IMR-90 (cell line): ENCODE data around the gene CYP4X1. TPM values are rescaled to one million over a fixed set of nuclear protein-coding genes. Genes with fewer than 3 reads are reported as not detected.
"Not testable (repeated sequence)": the region's sequence is repeated elsewhere in the genome, so short reads cannot be mapped to it uniquely, and the experiment has no call there.

Experiments
- ATAC-seq: fragments of 200-7000 bp; cut with Tn5 transposase; 2 replicates; pipeline ENCODE4 v1.9.1; 2020; ENCODE audit warnings: low read depth, mild to moderate bottlenecking, moderate library complexity
- BruUV-seq: library from RNA; stranded (reverse); fragments of 400-500 nt; replicated peaks from 2 replicates; lab custom pipeline; 2021; lab: Mats Ljungman, UMichigan
- CTCF ChIA-PET: fragments of 300-600 bp; formaldehyde crosslinking; extraction: SDS; loops from one replicate; lab custom pipeline; 2021; ENCODE audit warnings: antibody characterized with exemption; lab: Yijun Ruan, JAX
- POLR2A ChIA-PET: fragments of 300-600 bp; sonication (Branson Sonifier 250); formaldehyde crosslinking; loops from one replicate; lab custom pipeline; 2022; ENCODE audit warnings: antibody characterized with exemption; ENCODE audit not compliant: unreplicated experiment; lab: Charles Lee
- DNase-seq: peaks from one replicate; pipeline ENCODE4 v3.0.0; 2013
- H2AFZ ChIP-seq: replicated peaks from 2 replicates; pipeline ENCODE3; 2013; ENCODE audit warnings: low read length, mild to moderate bottlenecking; ENCODE audit not compliant: poor library complexity
- H2AK5ac ChIP-seq: 2 replicates; pipeline ENCODE4 v1.6.1; 2013; ENCODE audit warnings: low read depth, low read length, inconsistent platforms
- H2AK9ac ChIP-seq: replicated peaks from 2 replicates; pipeline ENCODE3; 2013; ENCODE audit warnings: mild to moderate bottlenecking, low read depth, low read length, moderate library complexity; ENCODE audit not compliant: poor library complexity
- H2BK120ac ChIP-seq: 2 replicates; pipeline ENCODE4 v1.6.1; 2013; ENCODE audit warnings: low read depth, low read length, inconsistent platforms
- H2BK15ac ChIP-seq: 3 replicates; pipeline ENCODE4 v1.6.1; 2013; ENCODE audit warnings: low read depth, low read length, inconsistent platforms
- H2BK20ac ChIP-seq: 2 replicates; pipeline ENCODE4 v1.6.1; 2013; ENCODE audit warnings: low read depth, mild to moderate bottlenecking, inconsistent platforms, low read length, moderate library complexity
- H2BK5ac ChIP-seq: 2 replicates; pipeline ENCODE4 v1.6.1; 2013; ENCODE audit warnings: mild to moderate bottlenecking, low read depth, low read length, inconsistent platforms; ENCODE audit not compliant: poor library complexity, severe bottlenecking
- H3K14ac ChIP-seq: replicated peaks from 2 replicates; pipeline ENCODE4 v1.6.1; 2013; ENCODE audit warnings: low read depth, low read length, inconsistent platforms
- H3K18ac ChIP-seq: 2 replicates; pipeline ENCODE4 v1.6.1; 2013; ENCODE audit warnings: low read depth, low read length, control low read depth
- H3K23ac ChIP-seq: 2 replicates; pipeline ENCODE4 v1.6.1; 2013; ENCODE audit warnings: low read depth, low read length, inconsistent platforms
- H3K27ac ChIP-seq: 2 replicates; pipeline ENCODE4 v1.5.1; 2013; ENCODE audit warnings: mild to moderate bottlenecking, control low read depth, low read length; ENCODE audit not compliant: insufficient read depth
- H3K27me3 ChIP-seq: 2 replicates; pipeline ENCODE4 v1.6.1; 2013; ENCODE audit warnings: low read length; ENCODE audit not compliant: control insufficient read depth, insufficient read depth
- H3K36me3 ChIP-seq: 2 replicates; pipeline ENCODE4 v1.6.1; 2013; ENCODE audit warnings: low read length, mixed read lengths; ENCODE audit not compliant: control insufficient read depth, insufficient read depth
- H3K4ac ChIP-seq: 2 replicates; pipeline ENCODE4 v1.6.1; 2013; ENCODE audit warnings: low read depth, low read length, inconsistent platforms
- H3K4me1 ChIP-seq: 2 replicates; pipeline ENCODE4 v1.6.1; 2013; ENCODE audit warnings: low read length, mixed read lengths; ENCODE audit not compliant: control insufficient read depth, insufficient read depth
- H3K4me2 ChIP-seq: 2 replicates; pipeline ENCODE4 v1.6.1; 2013; ENCODE audit warnings: low read depth, mild to moderate bottlenecking, control low read depth, low read length, moderate library complexity
- H3K4me3 ChIP-seq: 2 replicates; pipeline ENCODE4 v1.5.1; 2013; ENCODE audit warnings: low read depth, mild to moderate bottlenecking, control low read depth, low read length, moderate library complexity; ENCODE audit not compliant: insufficient read depth
- H3K56ac ChIP-seq: 2 replicates; pipeline ENCODE4 v1.6.1; 2013; ENCODE audit warnings: low read length, inconsistent platforms; ENCODE audit not compliant: insufficient read depth; ENCODE audit errors: extremely low read depth
- H3K79me1 ChIP-seq, 2 experiments: 2 replicates each; pipeline ENCODE4 v1.6.1; 2013; ENCODE audit warnings: low read length in 2 of 2, inconsistent platforms in 1 of 2, low read depth in 1 of 2
- H3K9ac ChIP-seq: 2 replicates; pipeline ENCODE4 v1.6.1; 2013; ENCODE audit warnings: low read depth, low read length, control low read depth
- H3K9me1 ChIP-seq: 2 replicates; pipeline ENCODE4 v1.6.1; 2013; ENCODE audit warnings: low read length, inconsistent platforms; ENCODE audit not compliant: insufficient read depth
- H3K9me3 ChIP-seq: 2 replicates; pipeline ENCODE4 v1.6.1; 2013; ENCODE audit warnings: low read length; ENCODE audit not compliant: control insufficient read depth, insufficient read depth
- H4K20me1 ChIP-seq: 2 replicates; pipeline ENCODE4 v1.6.1; 2013; ENCODE audit warnings: low read length, inconsistent platforms; ENCODE audit not compliant: insufficient read depth
- H4K5ac ChIP-seq: 2 replicates; pipeline ENCODE4 v1.6.1; 2013; ENCODE audit warnings: mild to moderate bottlenecking, low read depth, low read length, control low read depth
- H4K8ac ChIP-seq, 2 experiments: 2 replicates each; pipeline ENCODE4 v1.6.1; 2013; ENCODE audit warnings: low read depth in 2 of 2, low read length in 2 of 2, control low read depth in 1 of 2, inconsistent platforms in 1 of 2
- H4K91ac ChIP-seq: 2 replicates; pipeline ENCODE4 v1.6.1; 2013; ENCODE audit warnings: low read depth, low read length, inconsistent platforms; ENCODE audit not compliant: insufficient read depth
- WGBS, 2 experiments: methylation state at CpG; one replicate each; pipeline versions ENCODE4 v1.1.5 to v1.1.7; 2013; ENCODE audit warnings: missing lambda C conversion rate in 2 of 2; ENCODE audit not compliant: insufficient read length in 1 of 2; ENCODE audit errors: extremely low coverage in 2 of 2; 5-methylcytosine and 5-hydroxymethylcytosine counted together
- dilution Hi-C: fragments of 300-500 bp; cut with HindIII; formaldehyde crosslinking; loops from one replicate; pipeline ENCODE4 v1.14.3; 2018; ENCODE audit warnings: low sequenced_read_pairs; ENCODE audit not compliant: unreplicated experiment
- in situ Hi-C: fragments of 300-500 bp; cut with MboI; formaldehyde crosslinking; loops from 3 replicates; pipeline ENCODE4 v1.14.3; 2019; ENCODE audit warnings: low sequenced_read_pairs, inconsistent platforms, mixed read lengths
- intact Hi-C: fragments of 100-400 bp; cut with micrococcal nuclease; formaldehyde crosslinking; loops from 2 replicates; pipeline ENCODE4 v1.10.0; 2022
- microRNA-seq, 2 experiments: library from miRNA; stranded (forward) in 1 of 2; unstranded in 1 of 2; fragments of 10-50 nt in 1 of 2; fragments of <30 nt in 1 of 2; gene quantifications in 1 of 2; microRNA quantifications in 1 of 2; one replicate each; pipeline versions ENCODE3 to v1.1.0; 2013 to 2020; ENCODE audit not compliant: insufficient read depth in 1 of 2, insufficient read length in 1 of 2, unreplicated experiment in 1 of 2
- polyA plus RNA-seq, 3 experiments: library from polyadenylated mRNA; depleted of rRNA; stranded (reverse); fragments of >200 nt; gene quantifications; 2 replicates each; pipeline ENCODE4 v1.2.3, GENCODE V29; 2012; ENCODE audit warnings: low replicate concordance in 1 of 3
- small RNA-seq, 5 experiments: library from RNA; depleted of rRNA; stranded (forward); fragments of <200 nt; gene quantifications; one replicate each; pipeline ENCODE3, GENCODE V24; 2012
- total RNA-seq: library from RNA; depleted of rRNA; stranded (reverse); fragments of >200 nt; gene quantifications from 2 replicates; pipeline ENCODE4 v1.2.3, GENCODE V29; 2012; rRNA removed
- TF ChIP-seq, protein P1 (sequence below): conservative IDR thresholded peaks from 2 replicates; pipeline ENCODE4 v1.5.1; 2012; ENCODE audit warnings: mild to moderate bottlenecking, low read depth, low read length, improper control_type of control experiment

Gene CYP4X1
- total and polyA plus RNA-seq, 2 of the 4 experiments (the other 2 are of a cell fraction), result not detected

DNA sequence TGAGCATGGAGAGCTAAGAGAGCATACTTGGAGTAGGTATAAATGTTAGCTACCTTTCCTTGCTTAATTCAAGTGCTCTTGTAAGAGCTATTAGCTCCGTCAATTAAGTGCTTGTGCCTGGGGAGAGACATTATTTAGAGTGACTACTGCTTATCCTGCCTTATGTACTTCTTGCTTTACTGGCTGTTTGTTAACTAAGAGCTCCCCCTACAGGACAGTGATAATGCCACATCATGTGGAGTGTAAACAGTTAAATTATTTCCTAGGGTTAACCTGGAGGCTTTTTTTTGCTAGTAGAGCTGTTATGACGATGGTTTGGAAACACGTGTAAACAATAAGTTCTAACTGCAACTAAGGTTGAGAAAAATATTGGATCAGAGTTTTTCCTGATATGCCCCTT lies 68.0 kb downstream of the CYP4X1 start:
- H3K23ac ChIP-seq, H4K5ac ChIP-seq, H3K56ac ChIP-seq, ATAC-seq, H3K9me3 ChIP-seq, H3K18ac ChIP-seq, intact Hi-C loops, H2AK5ac ChIP-seq, H2BK15ac ChIP-seq, POLR2A ChIA-PET, H3K4me1 ChIP-seq, H3K4me2 ChIP-seq, H2BK120ac ChIP-seq, H3K27ac ChIP-seq, H3K4me3 ChIP-seq, H4K91ac ChIP-seq, BruUV-seq, in situ Hi-C loops, H2AK9ac ChIP-seq, DNase-seq, H2AFZ ChIP-seq, H4K20me1 ChIP-seq, H4K8ac ChIP-seq, H2BK20ac ChIP-seq, dilution Hi-C loops, H3K27me3 ChIP-seq, H2BK5ac ChIP-seq, H3K79me1 ChIP-seq, H3K9ac ChIP-seq, H3K36me3 ChIP-seq, H3K4ac ChIP-seq, H3K9me1 ChIP-seq, H3K14ac ChIP-seq, CTCF ChIA-PET: not testable (repeated sequence)
- TF ChIP-seq, protein P1, sequence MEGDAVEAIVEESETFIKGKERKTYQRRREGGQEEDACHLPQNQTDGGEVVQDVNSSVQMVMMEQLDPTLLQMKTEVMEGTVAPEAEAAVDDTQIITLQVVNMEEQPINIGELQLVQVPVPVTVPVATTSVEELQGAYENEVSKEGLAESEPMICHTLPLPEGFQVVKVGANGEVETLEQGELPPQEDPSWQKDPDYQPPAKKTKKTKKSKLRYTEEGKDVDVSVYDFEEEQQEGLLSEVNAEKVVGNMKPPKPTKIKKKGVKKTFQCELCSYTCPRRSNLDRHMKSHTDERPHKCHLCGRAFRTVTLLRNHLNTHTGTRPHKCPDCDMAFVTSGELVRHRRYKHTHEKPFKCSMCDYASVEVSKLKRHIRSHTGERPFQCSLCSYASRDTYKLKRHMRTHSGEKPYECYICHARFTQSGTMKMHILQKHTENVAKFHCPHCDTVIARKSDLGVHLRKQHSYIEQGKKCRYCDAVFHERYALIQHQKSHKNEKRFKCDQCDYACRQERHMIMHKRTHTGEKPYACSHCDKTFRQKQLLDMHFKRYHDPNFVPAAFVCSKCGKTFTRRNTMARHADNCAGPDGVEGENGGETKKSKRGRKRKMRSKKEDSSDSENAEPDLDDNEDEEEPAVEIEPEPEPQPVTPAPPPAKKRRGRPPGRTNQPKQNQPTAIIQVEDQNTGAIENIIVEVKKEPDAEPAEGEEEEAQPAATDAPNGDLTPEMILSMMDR, result peak; percentile 18; the same call in 1 of the 2 replicates
- WGBS, 2 experiments, result no CpG with 5 or more reads among the region's 3 CpGs

Small RNA genes lying within 50 kb of the gene (microRNA-seq; reads per million reads assigned to microRNA genes)
- gene CYP4A27P (ENCODE audit: insufficient read depth, insufficient read length), result not detected
- not detected for gene CYP4A43P (ENCODE audit: insufficient read depth, insufficient read length)
- not detected for gene CYP4A44P (ENCODE audit: insufficient read depth, insufficient read length)

Small RNA genes lying within 50 kb of the gene (small RNA-seq; reads per million reads assigned to genes)
- 0 reads per million in 5 experiments for gene CYP4A27P
- 0 reads per million in 5 experiments for gene CYP4A43P
- 0 reads per million in 5 experiments for gene CYP4A44P

Other genes with a start within 250 kb of the CYP4X1 start
- gene CYP4B1, start 224.6 kb upstream of the CYP4X1 start, total RNA-seq, result not detected in 2 replicates
- gene CYP4B1, start 224.6 kb upstream of the CYP4X1 start, polyA plus RNA-seq (2012; rRNA removed), result not detected in 2 replicates
- not detected in 2 replicates for gene CYP4A11, start 82.2 kb upstream of the CYP4X1 start, total RNA-seq
- gene CYP4A11, start 82.2 kb upstream of the CYP4X1 start, polyA plus RNA-seq (2012; rRNA removed), result not detected in 2 replicates
- gene CYP4Z1, start 43.6 kb downstream of the CYP4X1 start, total RNA-seq, result not detected in 2 replicates
- not detected in 2 replicates for gene CYP4Z1, start 43.6 kb downstream of the CYP4X1 start, polyA plus RNA-seq (2012; rRNA removed)
- gene CYP4A22, start 113.8 kb downstream of the CYP4X1 start, total RNA-seq, result not detected in 2 replicates
- not detected in 2 replicates for gene CYP4A22, start 113.8 kb downstream of the CYP4X1 start, polyA plus RNA-seq (2012; rRNA removed)
- gene PDZK1IP1, start 166.4 kb downstream of the CYP4X1 start, total RNA-seq, result not detected in 2 replicates
- not detected in 2 replicates for gene PDZK1IP1, start 166.4 kb downstream of the CYP4X1 start, polyA plus RNA-seq (2012; rRNA removed)
- gene TAL1, start 208.6 kb downstream of the CYP4X1 start, total RNA-seq, result not detected in 2 replicates
- gene TAL1, start 208.6 kb downstream of the CYP4X1 start, polyA plus RNA-seq (2012; rRNA removed), result not detected in 2 replicates